AG04450 (cell line): Measurements from ENCODE around the gene FKBP14. TPM values are rescaled to one million over a fixed set of nuclear protein-coding genes. Genes with fewer than 3 reads are reported as not detected.

Experiments used
- CTCF ChIA-PET: fragments of 300-600, 350-600 bp; formaldehyde crosslinking; extraction: SDS; loops from one replicate; lab custom pipeline; 2022; ENCODE audit warnings: antibody characterized with exemption, inconsistent platforms; lab: Charles Lee
- POLR2A ChIA-PET: fragments of 350-600 bp; formaldehyde crosslinking; extraction: SDS; loops from one replicate; lab custom pipeline; 2021; ENCODE audit warnings: antibody characterized with exemption, inconsistent platforms; lab: Yijun Ruan, JAX
- DNase-seq: peaks from one replicate; pipeline ENCODE4 v3.0.0-alpha.2; 2011; ENCODE audit warnings: low read depth, low spot score
- H3K27ac ChIP-seq: one replicate; pipeline ENCODE4 v1.5.1; 2012; ENCODE audit warnings: low read depth, low read length, control low read depth
- H3K27me3 ChIP-seq: one replicate; pipeline ENCODE4 v1.6.0; 2012; ENCODE audit warnings: low read length; ENCODE audit not compliant: control insufficient read depth, insufficient read depth
- H3K4me3 ChIP-seq: 2 replicates; pipeline ENCODE4 v1.5.1; 2011; ENCODE audit warnings: mild to moderate bottlenecking, low read depth, low read length, control low read depth
- H3K9me3 ChIP-seq: 2 replicates; pipeline ENCODE4 v1.5.1; 2012; ENCODE audit warnings: low read length; ENCODE audit not compliant: control insufficient read depth, insufficient read depth
- polyA plus RNA-seq: library from polyadenylated mRNA; depleted of rRNA; stranded (reverse); fragments of >200 nt; gene quantifications from 2 replicates; pipeline ENCODE4 v1.2.3, GENCODE V29; 2011
- TF ChIP-seq, protein P1 (sequence below): IDR thresholded peaks from 2 replicates; pipeline ENCODE4 v1.5.1; 2011; ENCODE audit warnings: low read depth, low read length, control low read depth, inconsistent platforms

The FKBP14 gene
- polyA plus RNA-seq, 1 experiment, result 54.6 TPM

DNA sequence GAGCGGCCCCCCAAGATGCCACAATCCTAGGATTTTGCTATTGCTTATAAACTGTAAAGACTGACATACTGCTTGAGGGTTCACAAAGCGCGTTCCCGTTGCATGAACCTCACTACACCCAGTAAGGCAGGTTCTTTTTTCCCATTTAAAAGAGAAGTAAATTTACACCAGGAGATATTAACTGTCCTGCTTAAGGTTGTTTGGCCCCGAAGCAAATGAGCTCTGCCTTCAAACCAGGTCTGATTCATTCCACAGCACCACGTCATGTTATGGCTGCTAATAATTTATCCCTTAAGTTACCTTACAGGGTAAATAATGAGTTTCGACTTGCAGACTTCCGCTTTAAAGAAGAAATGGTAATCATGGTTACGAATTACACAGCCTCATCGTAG lies 559 bp upstream of the FKBP14 start:
- DNase-seq, result no peak
- Histone ChIP-seq H3K27ac (peak overlapping the region; percentile 34), H3K9me3 (no peaks in the 10 kb centered on the region), H3K27me3 (no peaks in the 10 kb centered on the region), H3K4me3 (peak overlapping the region; percentile 78)
- TF ChIP-seq, protein P1, sequence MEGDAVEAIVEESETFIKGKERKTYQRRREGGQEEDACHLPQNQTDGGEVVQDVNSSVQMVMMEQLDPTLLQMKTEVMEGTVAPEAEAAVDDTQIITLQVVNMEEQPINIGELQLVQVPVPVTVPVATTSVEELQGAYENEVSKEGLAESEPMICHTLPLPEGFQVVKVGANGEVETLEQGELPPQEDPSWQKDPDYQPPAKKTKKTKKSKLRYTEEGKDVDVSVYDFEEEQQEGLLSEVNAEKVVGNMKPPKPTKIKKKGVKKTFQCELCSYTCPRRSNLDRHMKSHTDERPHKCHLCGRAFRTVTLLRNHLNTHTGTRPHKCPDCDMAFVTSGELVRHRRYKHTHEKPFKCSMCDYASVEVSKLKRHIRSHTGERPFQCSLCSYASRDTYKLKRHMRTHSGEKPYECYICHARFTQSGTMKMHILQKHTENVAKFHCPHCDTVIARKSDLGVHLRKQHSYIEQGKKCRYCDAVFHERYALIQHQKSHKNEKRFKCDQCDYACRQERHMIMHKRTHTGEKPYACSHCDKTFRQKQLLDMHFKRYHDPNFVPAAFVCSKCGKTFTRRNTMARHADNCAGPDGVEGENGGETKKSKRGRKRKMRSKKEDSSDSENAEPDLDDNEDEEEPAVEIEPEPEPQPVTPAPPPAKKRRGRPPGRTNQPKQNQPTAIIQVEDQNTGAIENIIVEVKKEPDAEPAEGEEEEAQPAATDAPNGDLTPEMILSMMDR, result no peak
- ChIA-PET POLR2A (interaction anchor here (0.7 to 1.0 kb wide), 2 partner anchors 11 to 92 kb away, joined by 3 read pairs; no protein-coding TSS in a partner anchor), CTCF (interaction anchor here (0.7 to 1.7 kb wide), 3 partner anchors 35 to 106 kb away, joined by 3 to 5 read pairs (median 4); no protein-coding TSS in a partner anchor)

DNA sequence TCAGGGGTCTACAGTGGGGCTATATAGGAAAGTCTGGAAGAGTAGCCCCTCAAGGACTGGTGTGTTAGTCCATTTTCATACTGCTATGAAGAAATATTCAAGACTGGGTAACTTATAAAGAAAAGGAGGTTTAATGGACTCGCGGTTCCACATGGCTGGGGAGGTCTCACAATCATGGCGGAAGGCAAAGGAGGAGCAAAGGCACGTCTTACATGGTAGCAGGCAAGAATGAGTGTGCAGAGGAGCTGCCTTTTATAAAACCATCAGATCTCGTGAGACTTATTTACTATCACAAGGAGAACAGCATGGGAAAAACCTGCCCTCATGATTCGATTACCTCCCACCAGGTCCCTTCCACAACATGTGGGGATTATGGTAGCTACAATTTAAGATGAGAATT lies 3.0 kb downstream of the FKBP14 start:
- Histone ChIP-seq H3K9me3 (no peaks in the 10 kb centered on the region), H3K27me3 (no peaks in the 10 kb centered on the region), H3K27ac (no peak overlapping the region), H3K4me3 (no peak overlapping the region)
- ChIA-PET CTCF (no interaction called here), POLR2A (no interaction called here)
- no peak for DNase-seq
- TF ChIP-seq, protein P1, result no peak

DNA sequence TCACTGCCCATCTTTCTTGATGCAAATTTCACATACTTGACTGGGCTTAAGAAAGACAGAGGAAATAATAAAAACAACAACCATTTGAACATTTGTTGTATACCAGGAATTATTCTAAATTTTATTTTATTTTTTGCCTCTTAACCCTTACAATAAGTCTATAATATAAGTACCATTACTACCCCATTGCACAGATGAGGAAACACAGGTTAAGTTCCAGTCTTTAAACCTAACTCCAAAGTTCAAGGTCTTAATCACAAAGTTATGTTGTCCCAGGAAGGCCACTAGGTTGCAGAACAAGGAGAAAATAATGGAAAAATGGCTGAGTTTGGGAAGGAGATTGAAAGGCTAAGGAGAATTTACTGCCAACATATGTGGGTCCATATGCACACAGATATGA lies 3.5 kb downstream of the FKBP14 start:
- TF ChIP-seq, protein P1, result no peak

DNA sequence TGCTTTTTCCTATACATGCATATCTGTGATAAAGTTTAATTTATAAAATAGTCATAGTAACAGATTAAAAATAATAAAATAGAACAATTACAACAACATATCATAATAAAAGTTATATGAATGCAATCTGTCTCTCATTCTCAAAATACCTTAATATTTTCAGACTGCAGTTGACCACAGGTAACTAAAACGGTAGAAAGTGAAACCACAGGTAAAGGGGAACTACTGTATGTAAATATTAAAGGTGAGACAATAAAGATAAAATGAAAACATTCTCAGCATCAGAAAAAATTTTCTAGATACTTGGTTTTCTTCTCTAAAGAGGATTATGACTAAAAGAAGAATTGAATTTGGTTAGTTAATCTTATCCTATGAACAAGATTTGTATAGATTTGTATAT lies 6.0 kb downstream of the FKBP14 start:
- CTCF ChIA-PET, result no interaction called here
- Histone ChIP-seq H3K9me3 (no peaks in the 10 kb centered on the region), H3K27ac (no peak overlapping the region), H3K4me3 (no peak overlapping the region), H3K27me3 (no peaks in the 10 kb centered on the region)
- TF ChIP-seq, protein P1, result no peak
- no peak for DNase-seq
- POLR2A ChIA-PET, result no interaction called here

More for the DNA sequence above, 3.5 kb downstream of the FKBP14 start:
- ChIA-PET CTCF (no interaction called here), POLR2A (no interaction called here)
- H3K9me3 ChIP-seq, result no peaks in the 10 kb centered on the region
- no peak overlapping the region for H3K4me3 ChIP-seq
- H3K27ac ChIP-seq, result no peak overlapping the region
- no peaks in the 10 kb centered on the region for H3K27me3 ChIP-seq
- no peak for DNase-seq

DNA sequence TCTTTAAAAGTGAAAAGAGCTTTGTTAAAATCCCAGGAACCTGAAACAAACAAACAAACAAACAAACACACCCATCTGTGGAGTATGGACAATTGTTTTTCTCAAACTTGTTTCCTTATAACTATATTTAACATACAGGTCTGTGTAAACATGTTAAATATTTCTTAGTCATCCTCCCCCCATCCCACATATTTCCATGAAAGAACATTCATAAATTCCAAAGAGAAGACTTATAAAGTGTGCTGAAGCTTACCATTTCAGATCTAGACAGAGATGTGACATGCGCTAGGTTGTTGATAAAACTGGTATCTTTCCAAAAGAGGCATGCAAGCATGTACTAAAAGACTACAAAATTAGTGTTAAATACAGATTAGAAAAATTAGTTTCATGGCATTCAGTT lies 6.5 kb downstream of the FKBP14 start:
- CTCF ChIA-PET, result no interaction called here
- Histone ChIP-seq H3K27ac (no peak overlapping the region), H3K4me3 (no peak overlapping the region), H3K9me3 (no peaks in the 10 kb centered on the region), H3K27me3 (no peaks in the 10 kb centered on the region)
- DNase-seq, result no peak
- POLR2A ChIA-PET, result no interaction called here
- TF ChIP-seq, protein P1, result no peak
